CD4-positive, alpha-beta T cell treated with Interleukin-15 for 1 hour (primary cell): ENCODE results near the gene HMGA1.

Experiments used
- DNase-seq: peaks from one replicate; pipeline ENCODE4 v3.0.0-alpha.2; 2020

Gene HMGA1

DNA sequence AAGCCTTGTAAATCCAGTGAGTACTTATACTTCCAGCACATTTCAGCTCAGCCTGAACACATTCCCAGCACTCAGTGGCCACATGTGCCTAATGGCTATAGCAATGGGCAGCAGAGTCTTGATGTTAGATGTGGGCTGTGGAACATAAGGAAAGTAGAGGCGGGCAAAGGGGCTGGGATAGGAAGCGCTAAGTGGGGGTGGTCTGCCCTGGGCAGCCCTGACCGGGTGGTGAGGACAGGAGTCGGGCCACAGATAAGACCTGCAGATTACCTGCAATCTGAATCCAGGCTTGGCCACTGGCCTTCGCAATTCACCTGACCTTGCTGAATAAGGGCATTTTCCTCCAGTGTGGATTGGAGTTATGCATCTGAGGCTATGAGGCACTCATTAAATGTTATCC, 11.1 kb upstream of the HMGA1 start:
- DNase-seq = no peak

- no peak for DNase-seq
Measured at GRCh38 chr6:34226066-34226465, 10.6 kb upstream of the HMGA1 start.

- peak; percentile 37 for DNase-seq
Measured at GRCh38 chr6:34226731-34227586, 9.7 kb upstream of the HMGA1 start.

- DNase-seq = no peak
Measured at GRCh38 chr6:34227761-34228421, 8.8 kb upstream of the HMGA1 start.

DNA sequence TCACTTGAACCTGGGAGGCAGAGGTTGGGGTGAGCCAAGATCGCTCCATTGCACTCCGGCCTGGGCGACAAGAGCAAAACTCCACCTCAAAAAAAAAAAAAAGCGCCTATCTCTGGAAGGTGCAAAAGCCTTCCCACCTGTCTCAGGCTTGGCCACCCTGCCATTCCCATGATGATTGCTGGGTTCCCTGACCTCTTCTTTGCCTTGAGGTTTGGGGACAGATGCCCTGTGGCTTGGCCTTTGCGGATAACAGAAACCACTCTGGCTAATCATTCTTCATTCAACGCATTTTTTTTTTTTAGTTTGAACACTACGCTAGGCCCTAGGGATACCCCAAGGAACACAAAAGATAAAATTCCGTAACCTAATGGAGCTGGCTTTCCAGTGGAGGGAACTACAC, 6.8 kb upstream of the HMGA1 start:
- no peak for DNase-seq

GRCh38 chr6:34230653-34231371, 5.9 kb upstream of the HMGA1 start:
- no peak for DNase-seq

DNA sequence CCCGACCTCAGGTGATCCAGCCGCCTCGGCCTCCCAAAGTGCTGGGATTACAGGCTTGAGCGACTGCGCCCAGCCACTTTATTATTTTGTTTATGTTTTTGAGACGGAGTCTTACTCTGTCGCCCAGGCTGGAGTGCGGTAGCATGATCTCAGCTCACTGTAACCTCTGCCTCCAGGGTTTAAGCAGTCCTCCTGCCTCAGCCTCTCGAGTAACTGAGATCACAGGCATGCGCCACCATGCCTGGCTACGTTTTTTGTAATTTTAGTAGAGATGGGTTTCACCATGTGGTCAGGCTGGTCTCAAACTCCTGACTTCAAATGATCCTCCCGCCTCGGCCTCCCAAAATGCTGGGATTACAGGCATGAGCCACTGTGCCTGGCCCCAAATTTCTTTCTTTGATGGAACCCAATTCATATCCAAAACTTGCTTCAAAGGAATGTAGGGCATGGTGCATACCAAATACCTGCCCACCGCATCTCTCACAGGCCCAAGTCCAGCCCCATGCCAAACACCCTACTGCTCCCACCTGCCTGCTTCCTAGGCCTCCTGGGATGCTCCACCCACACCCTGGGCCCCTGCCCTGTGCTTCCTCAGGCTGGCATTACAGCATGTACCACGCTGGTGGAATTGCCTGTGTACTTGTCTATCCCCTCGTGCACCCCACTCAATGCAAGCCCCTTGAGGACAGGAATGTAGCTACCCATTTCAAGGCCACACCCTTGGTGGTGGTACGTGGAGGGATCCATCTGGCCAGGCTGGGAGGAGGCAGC, 4.9 kb upstream of the HMGA1 start:
- no peak for DNase-seq

GRCh38 chr6:34232901-34233300, 3.8 kb upstream of the HMGA1 start:
- no peak for DNase-seq

DNA sequence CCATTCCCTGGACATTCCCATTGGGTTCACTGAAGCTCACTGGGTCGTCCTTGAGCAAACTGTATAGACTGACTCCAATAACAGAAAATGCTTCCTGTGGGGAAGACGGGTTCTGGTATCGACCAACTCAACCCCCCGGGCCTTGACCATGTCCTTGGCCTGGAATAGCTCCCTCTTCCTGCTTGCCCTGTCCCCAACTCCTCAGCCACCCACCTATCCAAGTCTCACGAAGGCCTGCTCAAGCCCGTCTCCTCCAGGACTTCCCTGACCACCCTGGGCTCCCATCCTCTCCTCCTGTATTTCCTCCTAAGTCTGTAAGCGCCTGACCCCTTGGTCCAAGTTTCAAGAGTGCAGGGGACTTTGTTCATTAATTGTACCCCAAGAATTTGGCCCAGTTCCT, 2.8 kb upstream of the HMGA1 start:
- no peak for DNase-seq

GRCh38 chr6:34234667-34235306, 1.9 kb upstream of the HMGA1 start:
- DNase-seq = no peak

- peak; percentile 79 for DNase-seq
Measured at GRCh38 chr6:34235307-34236130, 1.2 kb upstream of the HMGA1 start.

- peak; percentile 73 for DNase-seq
Measured at GRCh38 chr6:34236131-34236442, 586 bp upstream of the HMGA1 start.

DNA sequence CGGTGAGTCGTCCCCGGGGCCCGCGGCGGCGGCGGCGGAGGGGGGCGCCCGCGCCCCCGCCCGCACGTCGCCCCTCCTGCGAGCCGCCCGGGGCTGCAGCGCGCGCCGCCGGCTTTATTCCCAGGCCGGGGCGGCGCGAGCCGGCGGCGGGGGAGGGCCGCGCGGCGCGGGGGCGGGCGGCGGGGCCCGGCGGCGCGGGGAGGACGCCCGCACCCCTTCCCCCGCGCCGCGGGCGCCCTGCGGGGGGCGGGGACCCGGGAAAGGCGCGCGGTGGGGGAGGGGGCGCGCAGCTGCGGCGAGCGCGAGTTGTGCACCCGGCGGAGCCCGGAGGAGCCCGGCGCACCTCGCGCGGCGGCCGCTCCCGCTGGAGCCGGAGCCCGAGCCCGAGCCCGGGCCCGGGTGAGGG, 646 bp downstream of the HMGA1 start:
- DNase-seq = no peak

GRCh38 chr6:34237722-34238584, 1.3 kb downstream of the HMGA1 start:
- DNase-seq = peak; percentile 67

GRCh38 chr6:34238585-34239499, 2.2 kb downstream of the HMGA1 start:
- no peak for DNase-seq

GRCh38 chr6:34239500-34239825, 2.8 kb downstream of the HMGA1 start:
- no peak for DNase-seq

DNA sequence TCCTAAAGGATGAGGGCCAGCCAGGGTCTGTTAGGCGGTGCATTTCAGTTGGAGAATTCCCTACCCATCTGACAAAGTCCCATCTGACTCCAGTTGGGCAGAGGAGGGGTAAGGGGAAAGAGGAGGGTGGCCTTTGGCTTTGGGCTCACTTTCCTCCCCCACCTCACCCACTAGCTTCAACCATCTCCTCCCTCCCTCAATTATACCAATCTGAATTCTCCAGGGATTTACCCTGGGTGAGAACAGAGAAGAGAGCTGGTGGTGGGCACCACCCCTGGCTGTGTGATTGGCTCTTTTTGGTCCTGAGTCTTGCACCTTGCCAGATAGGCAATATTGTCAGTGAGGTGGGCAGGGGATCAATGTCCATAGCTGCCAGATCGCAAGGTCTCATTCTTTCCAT, 3.2 kb downstream of the HMGA1 start:
- DNase-seq = no peak

- no peak for DNase-seq
Measured at GRCh38 chr6:34240329-34241248, 3.9 kb downstream of the HMGA1 start.
